SH-SY5Y (cell line): ENCODE data around the gene ALDH1A2.

Experiments used
- GATA2 ChIP-seq: IDR thresholded peaks from 2 replicates; pipeline ENCODE4 v1.6.1; 2011; ENCODE audit warnings: mild to moderate bottlenecking, low read depth, low read length
- GATA3 ChIP-seq: IDR thresholded peaks from 2 replicates; pipeline ENCODE4 v1.6.1; 2011; ENCODE audit warnings: low read depth, mild to moderate bottlenecking, low read length, moderate library complexity

The ALDH1A2 gene

DNA sequence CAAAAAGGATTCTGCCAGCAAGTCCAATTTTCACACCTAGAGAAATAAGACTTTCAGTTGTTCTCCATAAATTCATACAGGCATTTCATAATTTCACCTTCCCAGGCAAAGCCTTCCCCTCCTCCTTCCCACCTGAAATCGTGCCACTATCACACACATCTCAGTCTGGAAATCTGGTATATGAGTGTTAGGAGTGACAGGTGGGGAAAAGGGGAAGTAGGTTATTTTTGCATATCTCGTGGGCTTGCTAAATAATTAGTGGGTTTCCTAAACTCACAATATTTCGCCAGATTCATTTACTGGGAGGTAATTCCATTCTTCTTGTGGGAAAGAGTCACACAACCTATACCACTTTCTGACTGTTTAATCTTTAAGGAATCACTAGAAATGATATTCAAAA, 7.4 kb downstream of the ALDH1A2 start:
- TF ChIP-seq GATA2 = no peak
- no peak for TF ChIP-seq GATA3

DNA sequence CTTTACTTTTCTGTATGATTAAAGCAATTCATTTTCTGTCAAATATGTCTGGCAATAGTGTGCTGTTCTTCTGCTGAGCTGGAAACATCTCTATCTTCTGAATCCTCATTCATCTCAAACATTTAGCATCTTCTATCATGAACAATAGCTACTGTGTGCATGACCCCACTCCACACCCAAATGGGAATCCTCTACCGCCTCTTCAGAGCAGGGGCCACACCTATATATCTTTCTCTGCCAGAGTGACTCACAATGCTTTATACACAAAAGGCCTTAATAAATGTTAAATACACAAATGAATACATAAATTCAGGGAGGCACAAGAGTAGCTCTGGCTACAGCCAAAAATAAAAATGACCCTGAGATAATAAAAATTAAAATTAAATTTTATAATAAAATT, 8.0 kb downstream of the ALDH1A2 start:
- TF ChIP-seq GATA2 (no peak), GATA3 (no peak)

DNA sequence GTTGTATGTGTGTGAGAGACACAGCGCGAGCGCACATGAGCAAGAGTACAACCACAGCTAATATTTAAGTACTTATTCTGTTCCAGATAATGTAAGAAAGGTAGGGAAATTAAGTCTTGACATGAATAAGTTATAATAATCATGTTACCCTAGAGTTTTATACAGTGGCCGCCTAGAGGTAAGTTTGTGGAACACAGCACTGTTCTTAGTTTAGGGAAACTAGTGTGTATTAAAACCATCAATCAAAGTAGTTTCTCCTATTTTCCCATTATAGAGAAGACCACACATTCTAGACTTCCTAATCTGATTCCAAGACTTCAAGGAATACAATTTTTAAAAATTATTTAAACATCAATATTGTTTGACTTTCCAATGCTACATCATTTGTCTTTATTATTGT, 9.5 kb downstream of the ALDH1A2 start:
- no peak for TF ChIP-seq GATA2
- TF ChIP-seq GATA3 = no peak

DNA sequence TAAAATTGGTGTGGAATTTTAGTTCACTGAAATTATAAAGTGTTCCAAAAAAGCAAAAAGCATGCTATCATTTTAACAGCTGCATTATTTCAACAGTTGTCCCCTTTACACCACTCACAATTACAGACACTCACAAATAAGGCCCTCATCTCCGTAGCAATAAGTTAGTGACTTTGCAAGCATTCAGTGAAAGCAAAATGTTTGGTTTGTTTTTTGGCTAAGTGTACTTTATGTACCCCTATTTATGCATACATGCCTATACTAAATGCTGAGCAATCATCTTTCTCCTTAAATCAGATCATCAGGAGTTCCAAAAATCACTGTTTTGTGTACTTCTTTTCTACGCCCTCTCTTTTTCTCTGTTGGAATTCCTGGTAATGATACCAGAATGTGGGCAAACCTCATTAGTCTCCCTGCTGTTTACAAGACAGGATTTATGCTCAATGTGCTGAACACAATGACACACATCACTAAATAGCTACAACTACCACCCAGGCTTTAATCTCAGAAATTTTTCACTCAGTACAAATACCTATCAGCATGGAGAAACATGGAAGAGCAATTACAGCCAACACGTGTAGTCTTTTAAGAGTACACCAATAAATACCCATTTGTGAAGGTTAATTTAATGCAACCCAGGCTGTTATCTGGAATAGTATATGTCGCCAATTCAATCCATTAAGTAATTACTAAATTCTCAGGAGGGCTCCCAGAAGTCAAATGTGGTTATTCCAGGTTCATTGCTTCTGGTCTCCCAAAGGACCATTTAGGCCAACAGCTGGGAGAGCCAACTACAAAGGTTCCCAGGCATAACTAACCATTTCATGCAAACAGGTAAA, 12.0 kb downstream of the ALDH1A2 start:
- TF ChIP-seq GATA3 (no peak), GATA2 (no peak)

DNA sequence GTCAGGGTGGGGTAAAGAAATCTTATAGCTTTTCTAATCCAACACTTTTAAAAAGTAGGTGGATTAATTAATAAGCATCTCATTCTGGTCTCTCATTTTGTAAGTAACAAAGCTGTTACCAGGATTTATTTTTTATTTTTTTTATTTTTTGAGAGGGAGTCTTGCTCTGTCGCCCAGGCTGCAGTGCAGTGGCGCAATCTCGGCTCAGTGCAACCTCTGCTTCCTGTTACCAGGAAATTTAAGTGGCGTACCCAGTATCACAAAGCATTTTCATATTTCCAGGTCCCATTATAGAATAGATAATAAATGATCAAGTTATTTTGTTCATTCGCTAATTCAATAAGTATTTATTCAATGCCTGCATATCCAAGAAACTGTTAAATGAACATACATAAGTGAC, 13.2 kb downstream of the ALDH1A2 start:
- no peak for TF ChIP-seq GATA3

DNA sequence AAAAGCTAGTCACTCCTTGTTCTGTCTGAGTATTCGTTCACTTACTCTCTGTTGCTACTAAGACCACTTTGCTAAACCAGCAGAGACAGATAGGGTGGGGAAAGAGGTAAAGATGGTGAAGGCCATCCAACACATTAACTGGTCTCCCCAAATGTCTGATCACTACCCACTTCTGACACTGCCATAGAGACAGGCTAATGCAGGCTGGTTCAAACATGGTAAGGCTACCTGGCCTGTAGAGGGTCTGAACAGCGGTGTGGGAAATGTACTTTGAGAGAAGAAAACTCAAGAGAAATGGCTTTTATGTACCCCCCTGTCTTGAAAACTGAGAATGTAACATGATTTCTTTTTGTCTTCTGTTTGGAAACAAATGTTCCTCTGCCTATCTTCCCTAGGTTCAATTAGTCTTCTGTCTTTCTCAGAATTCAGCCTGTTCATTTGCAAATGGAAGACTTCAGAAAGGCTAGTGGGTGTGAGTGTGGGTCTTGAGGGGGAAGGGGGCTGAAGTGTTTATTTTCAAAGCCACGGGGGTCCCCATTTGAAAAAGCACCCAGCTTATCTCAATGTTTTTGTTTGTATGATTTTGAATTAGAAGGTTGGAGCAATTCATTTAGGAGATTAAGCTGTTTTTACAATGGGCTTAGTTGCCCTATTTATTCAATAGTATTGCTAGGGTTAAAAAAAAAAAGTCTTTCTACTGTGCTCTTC, 15.8 kb downstream of the ALDH1A2 start:
- TF ChIP-seq GATA2 (no peak), GATA3 (no peak)

DNA sequence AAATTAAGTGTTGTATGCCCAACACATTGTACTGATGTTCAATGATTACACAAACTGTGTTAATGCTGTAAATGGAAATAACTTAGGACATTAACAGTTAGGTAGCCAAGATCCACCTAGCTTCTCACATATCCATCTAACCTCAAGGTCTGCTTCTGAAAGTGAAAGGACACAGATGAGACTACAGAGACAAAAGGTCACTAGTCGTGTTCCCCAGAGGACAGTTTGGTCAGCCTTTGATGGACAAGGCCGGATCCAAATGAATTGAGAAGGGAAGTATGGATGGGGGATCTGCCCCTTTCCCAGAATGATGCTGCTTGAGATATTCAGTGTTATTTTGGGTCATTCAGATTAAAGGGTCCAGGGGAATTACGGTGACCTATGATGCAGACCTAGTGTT, 17.2 kb downstream of the ALDH1A2 start:
- TF ChIP-seq GATA2 (no peak), GATA3 (no peak)

DNA sequence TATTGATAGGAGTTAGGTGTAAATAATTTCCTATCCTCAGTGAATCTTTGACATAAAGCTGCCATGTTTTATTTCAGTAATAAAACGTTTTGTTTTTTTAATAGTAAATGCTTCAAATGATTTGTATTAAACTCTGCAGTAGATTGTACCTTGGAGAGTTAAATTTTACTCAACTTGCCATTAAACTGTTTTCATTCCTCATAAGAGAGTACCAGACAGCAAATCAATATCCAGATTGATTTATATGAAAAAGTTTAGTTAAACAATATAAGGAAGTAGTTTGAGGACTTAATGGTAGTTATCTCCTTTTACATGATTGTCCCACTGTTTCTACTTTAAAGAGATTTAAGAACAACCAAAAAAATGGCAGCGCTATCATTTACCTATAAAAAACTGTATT, 18.4 kb downstream of the ALDH1A2 start:
- TF ChIP-seq GATA2 (no peak), GATA3 (no peak)

DNA sequence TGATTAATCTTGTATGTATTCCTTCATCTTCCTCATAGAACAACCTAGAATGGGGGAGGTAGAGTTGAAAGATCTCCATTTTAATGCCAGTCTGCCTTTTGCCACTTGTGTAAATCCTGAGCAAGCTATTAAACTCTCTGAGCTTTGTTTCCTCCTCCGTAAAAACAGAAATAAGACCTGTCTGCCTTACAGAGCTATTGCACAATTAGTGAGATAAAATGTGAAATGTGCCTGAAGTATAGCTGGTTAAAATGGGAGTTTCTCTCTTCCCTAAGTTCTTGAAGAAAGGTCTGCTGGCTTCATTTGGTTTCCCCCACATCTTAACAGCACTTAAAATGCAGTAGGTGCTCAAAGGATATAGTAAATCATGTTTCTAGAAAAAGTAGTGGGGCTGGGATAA, 19.0 kb downstream of the ALDH1A2 start:
- no peak for TF ChIP-seq GATA2
- TF ChIP-seq GATA3 = no peak

DNA sequence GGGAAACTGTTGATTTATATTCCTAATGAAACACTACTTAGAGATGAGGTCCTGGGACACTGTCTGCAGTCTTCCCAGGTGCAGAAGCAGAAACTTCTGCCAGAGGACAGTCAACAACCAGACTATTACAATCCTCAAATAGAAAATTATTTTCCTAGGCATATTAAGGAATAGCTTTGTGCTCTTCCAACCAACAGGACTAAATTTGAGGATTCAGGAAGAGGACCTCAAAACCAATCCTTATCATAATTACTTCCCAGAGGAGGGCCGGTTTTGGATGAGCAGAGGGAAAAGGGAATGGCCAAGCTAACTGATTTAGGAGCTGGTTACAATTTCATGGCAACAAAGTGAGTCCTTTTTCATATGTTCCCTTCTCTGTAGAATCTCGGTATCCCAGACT, 21.0 kb downstream of the ALDH1A2 start:
- TF ChIP-seq GATA3 (no peak), GATA2 (no peak)

DNA sequence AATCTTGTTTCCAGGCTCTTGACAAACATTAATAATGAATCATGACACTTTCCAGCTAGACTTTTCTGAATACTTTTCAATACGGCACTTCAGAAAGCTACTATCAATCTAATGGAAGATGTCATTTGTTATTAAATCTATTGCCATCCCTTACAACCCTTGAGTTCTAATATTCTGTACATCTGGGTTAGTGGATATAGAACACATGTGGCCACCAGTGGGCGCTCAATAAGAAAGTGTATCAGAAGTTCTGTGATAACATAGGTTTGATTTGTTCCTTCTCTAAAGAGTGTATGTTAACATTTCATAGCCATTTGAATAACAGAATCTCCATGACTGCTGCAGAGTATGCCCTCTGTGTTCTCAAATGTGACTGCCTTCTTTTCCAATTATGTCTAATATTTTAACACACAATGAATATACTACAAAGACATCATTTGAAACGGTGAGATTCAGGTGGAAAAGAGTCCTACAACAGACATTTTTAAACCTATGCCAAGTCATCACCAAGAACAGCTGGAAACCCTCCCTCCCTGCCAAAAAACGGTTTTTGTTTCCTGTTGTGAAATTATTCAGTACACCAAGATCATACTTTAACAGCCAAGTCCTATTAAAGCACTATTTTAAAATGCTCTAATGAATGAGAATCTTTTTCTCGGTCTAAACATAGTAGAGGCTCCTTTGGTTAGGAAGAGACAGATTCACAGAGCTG, 22.2 kb downstream of the ALDH1A2 start:
- TF ChIP-seq GATA2 = no peak
- TF ChIP-seq GATA3 = no peak

DNA sequence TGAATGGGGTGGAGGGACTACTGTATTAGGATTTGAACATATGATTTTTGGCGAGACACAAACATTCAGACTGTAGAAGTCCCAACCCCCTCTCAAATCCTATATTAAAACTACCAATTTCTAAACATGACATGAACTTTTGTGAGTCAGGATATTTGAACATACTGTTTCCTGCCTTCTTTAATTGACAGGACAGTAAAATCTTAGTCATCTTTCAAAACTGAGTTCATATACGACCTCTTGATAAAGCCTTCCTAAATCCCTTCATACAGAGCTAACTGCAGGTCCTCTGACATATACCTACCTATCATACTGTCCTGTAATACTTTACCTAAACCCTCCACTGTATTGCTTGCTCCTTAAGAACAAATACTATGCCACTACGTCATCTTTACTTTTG, 23.5 kb downstream of the ALDH1A2 start:
- TF ChIP-seq GATA3 = no peak
- TF ChIP-seq GATA2 = no peak

DNA sequence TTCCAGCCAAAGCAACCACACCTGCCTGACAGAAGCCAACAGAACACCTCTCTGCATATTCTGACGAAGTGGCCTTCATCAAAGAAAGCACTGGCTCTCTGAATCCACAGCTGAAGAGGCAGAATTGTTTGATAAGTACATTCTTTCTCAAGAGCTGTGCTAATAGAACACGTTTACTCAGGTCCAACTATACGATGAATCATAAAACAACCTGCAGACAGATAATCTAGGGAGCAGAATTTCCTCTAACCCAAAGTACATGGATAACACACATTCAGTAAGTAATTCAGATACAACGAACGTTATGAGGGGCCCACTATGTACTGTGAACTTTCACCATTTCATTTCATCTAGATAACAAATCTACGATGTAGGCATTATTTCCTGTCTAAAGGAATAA, 25.4 kb downstream of the ALDH1A2 start:
- TF ChIP-seq GATA2 (no peak), GATA3 (no peak)
